Stimulated activated CD8-positive, alpha-beta memory T cell treated with anti-CD3 and anti-CD28 coated beads, Interleukin-7, amount 100 ng/mL, for 48 hours (primary cell): ENCODE results near the gene ZC3H12D.
"Not testable (repeated sequence)": the region's sequence is repeated elsewhere in the genome, so short reads cannot be mapped to it uniquely, and the experiment has no call there.

Source experiments
- DNase-seq, 2 donors: peaks; one replicate each; pipeline ENCODE4 v3.0.0-alpha.2; 2020; ENCODE audit warnings: low read depth in 1 of 2; ENCODE audit errors: extremely low read depth in 1 of 2

The ZC3H12D gene

GRCh38 chr6:149444360-149445094 is 40.3 kb downstream of the ZC3H12D start:
- not testable (repeated sequence) for DNase-seq

DNA sequence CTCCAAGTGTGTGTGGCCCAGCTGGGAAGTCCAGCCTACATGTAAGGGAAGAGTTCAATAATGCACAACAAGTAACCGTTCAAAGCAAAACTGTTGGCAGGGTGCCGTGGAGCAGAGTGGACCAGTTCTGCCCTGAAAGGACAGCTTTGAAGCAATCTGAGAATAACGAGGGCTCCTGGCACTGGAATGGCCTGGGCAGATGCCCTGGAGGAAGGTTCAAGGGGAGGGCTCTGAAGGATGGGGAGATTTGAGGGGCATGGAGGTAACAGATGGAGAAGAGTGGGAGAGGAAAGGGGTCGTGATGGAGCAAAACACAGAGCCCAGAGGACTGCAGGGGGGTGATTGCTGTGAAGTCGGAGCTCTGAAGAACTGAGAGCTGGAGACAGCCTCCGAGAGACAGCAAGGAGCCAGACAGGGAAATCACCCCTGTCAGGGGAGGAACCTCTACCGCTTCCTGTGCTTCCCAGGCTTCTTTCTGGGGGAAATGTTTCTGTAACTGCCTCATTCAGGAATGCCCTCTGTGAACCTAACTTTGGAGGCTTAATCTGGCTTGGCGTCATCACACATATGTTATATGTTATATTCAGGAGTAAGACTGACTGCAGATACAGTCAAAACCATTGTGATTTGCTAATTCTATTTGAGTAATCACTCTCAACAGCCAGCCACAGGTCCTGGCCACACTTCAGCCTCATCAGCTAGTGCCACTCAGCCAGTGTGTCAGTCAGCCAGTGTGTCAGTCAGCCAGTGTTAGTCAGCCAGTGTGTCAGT is 41.2 kb downstream of the ZC3H12D start:
- no peak for DNase-seq

GRCh38 chr6:149441740-149442139 is 43.1 kb downstream of the ZC3H12D start:
- no peak for DNase-seq

- DNase-seq: no peak
These were observed 43.8 kb downstream of the ZC3H12D start for GRCh38 chr6:149440735-149441671.

- DNase-seq: no peak
These were observed 45.2 kb downstream of the ZC3H12D start for GRCh38 chr6:149439626-149440025.

GRCh38 chr6:149438855-149439254 is 46.0 kb downstream of the ZC3H12D start:
- no peak for DNase-seq

- DNase-seq: no peak
These were observed 47.6 kb downstream of the ZC3H12D start for GRCh38 chr6:149437212-149437611.

DNA sequence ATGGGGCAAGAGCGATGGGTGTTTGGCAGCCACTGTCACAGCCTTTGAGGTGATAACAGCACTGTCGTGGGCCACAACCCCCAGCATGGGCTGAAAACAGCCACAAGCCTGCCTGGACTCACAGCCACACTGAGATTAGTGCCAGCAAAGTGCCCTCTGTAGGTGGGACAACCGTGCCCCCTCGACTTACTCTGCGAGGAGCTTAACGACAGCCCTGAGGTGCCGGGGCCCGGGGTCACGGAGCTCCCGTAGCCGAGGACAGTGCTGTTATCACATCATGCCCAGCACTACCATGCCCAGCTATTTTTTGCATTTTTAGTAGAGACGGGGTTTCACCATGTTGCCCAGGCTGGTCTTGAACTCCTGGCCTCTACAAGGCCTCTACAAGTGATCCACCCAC is 48.2 kb downstream of the ZC3H12D start:
- no peak for DNase-seq

- no peak for DNase-seq
These were observed 48.8 kb downstream of the ZC3H12D start for GRCh38 chr6:149435919-149436586.

- no peak for DNase-seq
These were observed 50.9 kb downstream of the ZC3H12D start for GRCh38 chr6:149433881-149434280.

GRCh38 chr6:149433405-149433804 is 51.4 kb downstream of the ZC3H12D start:
- DNase-seq: no peak

- DNase-seq: peak; percentile 75 to 87
These were observed 52.7 kb downstream of the ZC3H12D start for GRCh38 chr6:149431905-149432775.

DNA sequence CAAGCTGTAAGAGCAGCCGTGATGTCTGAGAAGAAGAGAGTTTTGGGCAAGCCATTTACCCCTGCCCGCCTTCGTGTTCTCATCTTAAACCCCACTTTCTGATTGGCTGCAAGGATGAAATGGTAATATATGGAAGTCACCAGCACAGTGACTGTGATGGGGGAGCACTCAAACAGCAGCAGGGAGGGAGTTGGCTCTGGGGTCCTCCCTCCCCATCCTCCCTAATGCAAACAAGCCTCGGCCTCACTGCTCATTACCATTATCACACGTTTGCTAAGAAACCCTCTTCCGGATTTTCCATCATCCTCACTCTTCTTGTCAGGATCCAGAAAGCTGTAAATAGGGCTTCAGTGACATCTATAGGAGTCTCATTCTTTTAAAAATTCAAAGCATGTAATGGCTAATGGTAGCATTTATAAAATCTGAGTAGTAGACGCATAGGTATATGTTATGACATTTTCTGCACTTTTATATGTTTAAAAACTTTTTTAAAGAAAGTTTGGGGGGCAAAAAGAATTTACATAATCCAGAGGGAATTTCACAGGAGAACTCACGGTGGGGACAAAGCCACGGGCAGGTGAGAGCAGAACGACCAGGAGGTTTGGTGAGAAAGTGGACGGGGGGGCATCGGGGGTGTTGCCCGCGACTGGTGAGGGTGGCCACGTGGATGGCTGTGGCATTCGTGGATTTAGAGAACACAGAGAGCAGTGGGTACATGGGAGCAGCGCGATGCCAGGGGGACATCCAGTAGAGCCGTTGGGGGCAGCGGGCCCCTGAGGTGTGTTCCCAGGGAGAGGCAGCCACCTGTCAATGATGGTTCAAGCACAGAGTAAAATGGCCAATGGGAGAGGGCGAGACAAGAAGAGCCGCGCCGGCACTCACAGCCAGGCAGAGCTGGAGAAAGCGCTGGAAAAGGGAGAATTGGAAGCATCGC is 55.1 kb downstream of the ZC3H12D start:
- no peak for DNase-seq

DNA sequence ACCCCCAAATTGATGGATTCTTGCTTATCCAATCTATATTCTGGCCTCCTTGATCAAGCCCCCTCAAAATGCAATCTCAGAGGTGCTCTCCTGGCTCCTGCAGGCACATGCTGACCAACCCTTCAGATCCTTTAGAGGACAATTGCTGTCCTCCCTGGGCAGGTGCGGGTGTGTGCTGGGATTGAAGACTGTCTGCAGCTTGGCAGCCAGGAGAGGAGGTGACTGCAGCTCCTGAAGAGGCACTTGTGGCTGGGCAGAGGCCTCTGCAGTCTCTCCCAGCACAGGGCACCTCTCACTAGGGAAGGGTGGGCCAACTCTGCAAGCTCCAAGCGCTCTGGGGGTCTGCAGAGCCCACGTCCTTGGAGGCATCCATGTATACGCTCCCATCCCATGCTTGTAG is 56.2 kb downstream of the ZC3H12D start:
- no peak for DNase-seq

- DNase-seq: no peak
These were observed 59.1 kb downstream of the ZC3H12D start for GRCh38 chr6:149425754-149426153.

- DNase-seq: no peak
These were observed 59.6 kb downstream of the ZC3H12D start for GRCh38 chr6:149425224-149425623.

- DNase-seq: no peak
These were observed 60.8 kb downstream of the ZC3H12D start for GRCh38 chr6:149423964-149424440.

DNA sequence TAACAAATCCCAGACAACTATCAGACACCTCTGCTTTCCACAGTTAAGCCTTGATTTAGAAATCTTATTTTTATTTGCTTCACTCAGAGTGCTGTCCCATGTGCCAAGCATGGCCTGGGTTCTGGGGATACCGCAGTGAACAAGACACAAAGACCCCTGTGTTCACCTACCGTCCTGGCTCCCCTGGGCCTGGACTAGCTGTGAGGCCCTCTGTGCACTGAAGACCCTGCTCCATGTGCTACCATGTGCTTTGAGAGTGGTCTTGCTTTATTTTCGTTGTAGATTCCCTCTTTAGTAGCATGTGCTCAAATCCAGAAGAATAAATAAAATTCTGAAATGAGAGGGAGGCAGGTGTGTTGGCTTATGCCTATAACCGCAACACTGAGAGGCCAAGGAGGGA is 62.2 kb downstream of the ZC3H12D start:
- DNase-seq: no peak
